DND-41 (cell line): ENCODE results near the gene NCOA3.
"Not testable (repeated sequence)": the region's sequence is repeated elsewhere in the genome, so short reads cannot be mapped to it uniquely, and the experiment has no call there.

Experiments
- ATAC-seq: fragments of 200-7000 bp; cut with Tn5 transposase; 3 replicates; pipeline ENCODE4 v1.9.1; 2021; ENCODE audit warnings: low read depth; ENCODE audit not compliant: insufficient read depth
- DNase-seq: peaks from one replicate; pipeline ENCODE4 v3.0.0-alpha.2; 2020
- H2AFZ ChIP-seq: 2 replicates; pipeline ENCODE4 v1.6.0; 2012; ENCODE audit warnings: low read depth, low read length
- H3K27ac ChIP-seq: 2 replicates; pipeline ENCODE4 v1.5.1; 2012; ENCODE audit warnings: low read length, inconsistent platforms
- H3K27me3 ChIP-seq: fragments of 200-600 bp; sonication (generic); 2 replicates; pipeline ENCODE4 v1.6.0; 2012; ENCODE audit warnings: low read length, mild to moderate bottlenecking, inconsistent platforms; ENCODE audit not compliant: insufficient read depth, poor library complexity
- H3K36me3 ChIP-seq: 2 replicates; pipeline ENCODE4 v1.5.1; 2012; ENCODE audit warnings: low read length, inconsistent platforms; ENCODE audit not compliant: insufficient read depth
- H3K4me1 ChIP-seq: 2 replicates; pipeline ENCODE4 v1.5.1; 2012; ENCODE audit warnings: mild to moderate bottlenecking, low read length; ENCODE audit not compliant: insufficient read depth
- H3K4me2 ChIP-seq: 2 replicates; pipeline ENCODE4 v1.6.0; 2012; ENCODE audit warnings: mild to moderate bottlenecking, moderate library complexity, low read length, inconsistent platforms; ENCODE audit not compliant: insufficient read depth
- H3K4me3 ChIP-seq, 2 experiments: fragments of 200-600 bp in 1 of 2; shearing (Covaris generic) in 1 of 2; 2 replicates each; pipeline ENCODE4 v1.5.1; 2012 to 2016; ENCODE audit warnings: inconsistent platforms in 2 of 2, low read length in 2 of 2, mild to moderate bottlenecking in 2 of 2, low read depth in 1 of 2, moderate library complexity in 1 of 2
- H3K79me2 ChIP-seq: 2 replicates; pipeline ENCODE4 v1.6.0; 2012; ENCODE audit warnings: low read length, inconsistent platforms; ENCODE audit not compliant: insufficient read depth
- H3K9ac ChIP-seq: 2 replicates; pipeline ENCODE4 v1.6.0; 2012; ENCODE audit warnings: low read depth, mild to moderate bottlenecking, inconsistent platforms, low read length, moderate library complexity
- H3K9me3 ChIP-seq: 2 replicates; pipeline ENCODE4 v1.5.1; 2012; ENCODE audit warnings: low read length, moderate library complexity, mild to moderate bottlenecking, inconsistent platforms; ENCODE audit not compliant: insufficient read depth, severe bottlenecking
- H4K20me1 ChIP-seq: 2 replicates; pipeline ENCODE4 v1.6.0; 2012; ENCODE audit warnings: low read length; ENCODE audit not compliant: insufficient read depth
- CTCF ChIP-seq: IDR thresholded peaks from 2 replicates; pipeline ENCODE4 v1.5.1; 2012; ENCODE audit warnings: borderline replicate concordance, low read length, moderate library complexity, mild to moderate bottlenecking; ENCODE audit not compliant: poor library complexity, severe bottlenecking; ENCODE audit errors: extremely low read depth
- EZH2 ChIP-seq: IDR thresholded peaks from 3 replicates; pipeline ENCODE4 v1.6.1; 2012; ENCODE audit warnings: borderline replicate concordance, low read depth, mild to moderate bottlenecking, moderate library complexity, low read length, inconsistent platforms; ENCODE audit not compliant: severe bottlenecking

Gene NCOA3

GRCh38 chr20:47549671-47550070 is 48.0 kb downstream of the NCOA3 start:
- peaks cover 48% of the 10 kb centered on the region for H3K79me2 ChIP-seq
- H3K4me3 ChIP-seq = no peak overlapping the region
- peaks cover 14% of the 10 kb centered on the region; the same call in 1 of the 2 replicates for H4K20me1 ChIP-seq
- TF ChIP-seq CTCF = no peak
- TF ChIP-seq EZH2 = no peak
- H3K9ac ChIP-seq = no peak overlapping the region
- no peak for ATAC-seq
- H3K4me2 ChIP-seq = no peak overlapping the region
- DNase-seq = no peak
- no peaks in the 10 kb centered on the region for H3K36me3 ChIP-seq
- no peaks in the 10 kb centered on the region for H3K4me1 ChIP-seq
- no peaks in the 10 kb centered on the region for H3K27me3 ChIP-seq
- H3K27ac ChIP-seq = no peak overlapping the region
- no peak overlapping the region for H2AFZ ChIP-seq
- no peaks in the 10 kb centered on the region for H3K9me3 ChIP-seq

- H3K4me1 ChIP-seq = no peaks in the 10 kb centered on the region
- no peak overlapping the region for H3K27ac ChIP-seq
- no peak for TF ChIP-seq EZH2
- TF ChIP-seq CTCF = no peak
- no peak overlapping the region for H3K4me2 ChIP-seq
- H3K4me3 ChIP-seq = no peak overlapping the region
- H3K9ac ChIP-seq = no peak overlapping the region
- DNase-seq (no peak), ATAC-seq (no peak)
- H3K36me3 ChIP-seq = no peaks in the 10 kb centered on the region
- H3K27me3 ChIP-seq = no peaks in the 10 kb centered on the region
- no peak overlapping the region for H2AFZ ChIP-seq
- 0 out of 2 replicates have a peak, but pooled peaks cover 10% of the 10 kb centered on the region for H4K20me1 ChIP-seq
- H3K9me3 ChIP-seq = no peaks in the 10 kb centered on the region
- peaks cover 35% of the 10 kb centered on the region for H3K79me2 ChIP-seq
Measured at GRCh38 chr20:47551222-47551621, 49.5 kb downstream of the NCOA3 start.

GRCh38 chr20:47551841-47552240 is 50.2 kb downstream of the NCOA3 start:
- no peak overlapping the region for H3K9ac ChIP-seq
- H2AFZ ChIP-seq = no peak overlapping the region
- H3K4me1 ChIP-seq = no peaks in the 10 kb centered on the region
- ATAC-seq = no peak
- H3K4me3 ChIP-seq = no peak overlapping the region
- TF ChIP-seq EZH2 (no peak), CTCF (no peak)
- H3K27me3 ChIP-seq = no peaks in the 10 kb centered on the region
- 0 out of 2 replicates have a peak, but pooled peaks cover 4% of the 10 kb centered on the region for H4K20me1 ChIP-seq
- H3K9me3 ChIP-seq = no peaks in the 10 kb centered on the region
- no peak overlapping the region for H3K4me2 ChIP-seq
- peaks cover 29% of the 10 kb centered on the region; the same call in 1 of the 2 replicates for H3K79me2 ChIP-seq
- H3K36me3 ChIP-seq = no peaks in the 10 kb centered on the region
- DNase-seq = no peak
- H3K27ac ChIP-seq = no peak overlapping the region

- Histone ChIP-seq H3K4me3 (no peak overlapping the region), H3K36me3 (no peaks in the 10 kb centered on the region), H3K79me2 (peaks cover 24% of the 10 kb centered on the region), H3K4me2 (no peak overlapping the region), H3K4me1 (no peaks in the 10 kb centered on the region), H3K9ac (no peak overlapping the region), H3K27me3 (no peaks in the 10 kb centered on the region), H3K27ac (no peak overlapping the region), H2AFZ (no peak overlapping the region), H3K9me3 (no peaks in the 10 kb centered on the region), H4K20me1 (peaks cover 3% of the 10 kb centered on the region; the same call in 1 of the 2 replicates)
- no peak for TF ChIP-seq EZH2
- no peak for TF ChIP-seq CTCF
- ATAC-seq (no peak), DNase-seq (no peak)
Measured at GRCh38 chr20:47552996-47553395, 51.3 kb downstream of the NCOA3 start.

GRCh38 chr20:47553594-47554235 is 52.0 kb downstream of the NCOA3 start:
- not testable (repeated sequence) for H3K4me1 ChIP-seq, H3K4me3 ChIP-seq, DNase-seq, H3K4me2 ChIP-seq, H3K9ac ChIP-seq, H3K27me3 ChIP-seq, H4K20me1 ChIP-seq, H3K36me3 ChIP-seq, H3K9me3 ChIP-seq, ATAC-seq, H3K27ac ChIP-seq, H2AFZ ChIP-seq
- H3K79me2 ChIP-seq = peaks cover 25% of the 10 kb centered on the region
